Gastrocnemius medialis (tissue), 4 donors: ENCODE measurements around the gene TMEM106C. TPM values are rescaled to one million over a fixed set of nuclear protein-coding genes. Genes with fewer than 3 reads are reported as not detected.

ENCODE experiments used
- ATAC-seq, 2 donors: fragments of 150-250 bp; one replicate each; pipeline ENCODE4 v1.9.1; 2016
- DNase-seq, 2 donors: peaks; one replicate each; pipeline ENCODE4 v3.0.0-alpha.2; 2019
- H3K27ac ChIP-seq, 4 donors: fragments of 200-600 bp; sonication (generic); 1 replicate in 1 of 4; 2 replicates in 3 of 4; pipeline ENCODE4 v1.5.1; 2016 to 2018; ENCODE audit warnings: mild to moderate bottlenecking in 2 of 4, moderate library complexity in 1 of 4
- H3K27me3 ChIP-seq, 3 donors: fragments of 200-600 bp; sonication (generic) in 2 of 3; 1 replicate in 1 of 3; 2 replicates in 2 of 3; pipeline versions ENCODE4 v1.5.1 to v1.6.0; 2016 to 2019; ENCODE audit warnings: mild to moderate bottlenecking in 1 of 3, moderate library complexity in 1 of 3
- H3K36me3 ChIP-seq, 2 donors: fragments of 200-600 bp; sonication (generic) in 1 of 2; one replicate each; pipeline ENCODE4 v1.5.1; 2017 to 2018
- H3K4me1 ChIP-seq, 2 donors: fragments of 200-600 bp; sonication (generic) in 1 of 2; one replicate each; pipeline ENCODE4 v1.5.1; 2016 to 2017; ENCODE audit warnings: mild to moderate bottlenecking in 2 of 2
- H3K4me3 ChIP-seq, 4 donors: fragments of 200-600 bp; sonication (generic) in 3 of 4; 1 replicate in 1 of 4; 2 replicates in 3 of 4; pipeline ENCODE4 v1.5.1; 2016 to 2019; ENCODE audit warnings: mild to moderate bottlenecking in 2 of 4
- H3K9me3 ChIP-seq, 3 donors: fragments of 200-600 bp; sonication (generic) in 2 of 3; 1 replicate in 1 of 3; 2 replicates in 2 of 3; pipeline ENCODE4 v1.5.1; 2016 to 2019
- POLR2A ChIP-seq, 2 donors: fragments of 450-650 bp; IDR thresholded peaks; one replicate each; pipeline ENCODE4 v1.6.1; 2017; ENCODE audit warnings: antibody characterized with exemption in 2 of 2, mild to moderate bottlenecking in 2 of 2, moderate library complexity in 2 of 2
- in situ Hi-C, 4 donors: fragments of 200-750 bp; cut with MboI; loops; one replicate each; pipeline versions ENCODE4 v1.15.0 to v1.8.0; 2017; ENCODE audit warnings: low sequenced_read_pairs in 4 of 4
- intact Hi-C: fragments of 100-400 bp; cut with DNase I; formaldehyde crosslinking; loops from one replicate; pipeline ENCODE4 v1.15.1; 2023; ENCODE audit warnings: low total_unique reads
- total RNA-seq, 4 donors: library from RNA; depleted of rRNA; stranded (reverse); fragments of >200 nt; gene quantifications; one replicate each; pipeline versions ENCODE4 v1.1.0 to v1.2.3, GENCODE V29; 2016
- TF ChIP-seq, protein P1 (sequence below), 5 experiments: fragments of 450-650 bp in 3 of 5; fragments of 200-600 bp in 2 of 5; sonication (generic) in 2 of 5; IDR thresholded peaks in 4 of 5; conservative IDR thresholded peaks in 1 of 5; 1 replicate in 4 of 5; 2 replicates in 1 of 5; pipeline ENCODE4 v1.5.1; 2016 to 2019; ENCODE audit warnings: antibody characterized with exemption in 5 of 5, mild to moderate bottlenecking in 3 of 5, moderate library complexity in 3 of 5

The TMEM106C gene
- total RNA-seq, 4 donors from 2014 or later, result 11.8 to 27.1 (median 24.8) TPM

GRCh38 chr12:48015954-48016353, 52.6 kb downstream of the TMEM106C start:
- in situ Hi-C loops, result no loop called here
- ATAC-seq (no peak), DNase-seq (no peak)
- no peak overlapping the region for H3K27ac ChIP-seq
- intact Hi-C loops, result no loop called here
- no peaks in the 10 kb centered on the region for H3K27me3 ChIP-seq
- H3K9me3 ChIP-seq, result no peaks in the 10 kb centered on the region
- H3K36me3 ChIP-seq, result no peaks in the 10 kb centered on the region
- no peak for TF ChIP-seq POLR2A (IDR thresholded peaks at IDR 0.05)
- TF ChIP-seq, protein P1, sequence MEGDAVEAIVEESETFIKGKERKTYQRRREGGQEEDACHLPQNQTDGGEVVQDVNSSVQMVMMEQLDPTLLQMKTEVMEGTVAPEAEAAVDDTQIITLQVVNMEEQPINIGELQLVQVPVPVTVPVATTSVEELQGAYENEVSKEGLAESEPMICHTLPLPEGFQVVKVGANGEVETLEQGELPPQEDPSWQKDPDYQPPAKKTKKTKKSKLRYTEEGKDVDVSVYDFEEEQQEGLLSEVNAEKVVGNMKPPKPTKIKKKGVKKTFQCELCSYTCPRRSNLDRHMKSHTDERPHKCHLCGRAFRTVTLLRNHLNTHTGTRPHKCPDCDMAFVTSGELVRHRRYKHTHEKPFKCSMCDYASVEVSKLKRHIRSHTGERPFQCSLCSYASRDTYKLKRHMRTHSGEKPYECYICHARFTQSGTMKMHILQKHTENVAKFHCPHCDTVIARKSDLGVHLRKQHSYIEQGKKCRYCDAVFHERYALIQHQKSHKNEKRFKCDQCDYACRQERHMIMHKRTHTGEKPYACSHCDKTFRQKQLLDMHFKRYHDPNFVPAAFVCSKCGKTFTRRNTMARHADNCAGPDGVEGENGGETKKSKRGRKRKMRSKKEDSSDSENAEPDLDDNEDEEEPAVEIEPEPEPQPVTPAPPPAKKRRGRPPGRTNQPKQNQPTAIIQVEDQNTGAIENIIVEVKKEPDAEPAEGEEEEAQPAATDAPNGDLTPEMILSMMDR (IDR thresholded peaks at IDR 0.05 in 4 of 5, conservative IDR thresholded peaks at IDR 0.05 in 1 of 5), result no peak
- H3K4me3 ChIP-seq, result no peak overlapping the region
- no peaks in the 10 kb centered on the region for H3K4me1 ChIP-seq

GRCh38 chr12:48016373-48017020, 53.1 kb downstream of the TMEM106C start:
- Histone ChIP-seq H3K4me1 (no peaks in the 10 kb centered on the region), H3K27me3 (no peaks in the 10 kb centered on the region), H3K4me3 (no peak overlapping the region), H3K27ac (no peak overlapping the region), H3K36me3 (no peaks in the 10 kb centered on the region), H3K9me3 (no peaks in the 10 kb centered on the region)
- in situ Hi-C loops (no loop called here), intact Hi-C loops (no loop called here)
- TF ChIP-seq POLR2A (IDR thresholded peaks at IDR 0.05), result no peak
- TF ChIP-seq, protein P1 (IDR thresholded peaks at IDR 0.05 in 4 of 5, conservative IDR thresholded peaks at IDR 0.05 in 1 of 5), result no peak
- ATAC-seq (no peak), DNase-seq (no peak)

DNA sequence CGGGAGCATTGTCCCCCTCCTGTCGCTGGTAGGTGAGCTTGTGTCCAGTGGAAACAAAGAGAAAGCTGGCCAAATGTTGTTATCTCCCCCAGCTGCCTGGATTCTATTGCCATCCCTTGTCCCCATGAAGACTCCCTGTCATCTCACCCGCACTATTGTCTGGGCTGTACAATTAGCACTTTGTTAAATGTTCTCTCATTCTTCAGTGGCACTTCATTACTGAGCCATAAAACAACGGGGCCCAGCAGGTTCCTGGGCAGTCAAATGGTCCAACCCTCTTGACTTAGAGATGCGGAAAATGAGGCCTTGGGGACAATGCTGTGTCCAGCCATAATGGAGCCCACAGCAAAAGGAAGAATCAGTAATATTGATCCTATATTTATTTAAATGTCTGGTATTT, 54.1 kb downstream of the TMEM106C start:
- in situ Hi-C loops (no loop called here), intact Hi-C loops (no loop called here)
- Histone ChIP-seq H3K4me1 (no peaks in the 10 kb centered on the region), H3K36me3 (no peaks in the 10 kb centered on the region), H3K27me3 (no peaks in the 10 kb centered on the region), H3K9me3 (no peaks in the 10 kb centered on the region), H3K4me3 (no peak overlapping the region), H3K27ac (no peak overlapping the region)
- DNase-seq (no peak), ATAC-seq (no peak)
- TF ChIP-seq, protein P1 (IDR thresholded peaks at IDR 0.05 in 4 of 5, conservative IDR thresholded peaks at IDR 0.05 in 1 of 5), result no peak
- TF ChIP-seq POLR2A (IDR thresholded peaks at IDR 0.05), result no peak

GRCh38 chr12:48017921-48018617, 54.7 kb downstream of the TMEM106C start:
- DNase-seq (no peak), ATAC-seq (no peak)
- Histone ChIP-seq H3K27me3 (no peaks in the 10 kb centered on the region), H3K36me3 (no peaks in the 10 kb centered on the region), H3K9me3 (no peaks in the 10 kb centered on the region), H3K4me3 (no peak overlapping the region), H3K4me1 (peaks cover under 1 to 2% of the 10 kb centered on the region in 2 donors), H3K27ac (no peak overlapping the region)
- no peak for TF ChIP-seq POLR2A (IDR thresholded peaks at IDR 0.05)
- TF ChIP-seq, protein P1 (IDR thresholded peaks at IDR 0.05 in 4 of 5, conservative IDR thresholded peaks at IDR 0.05 in 1 of 5), result no peak
- in situ Hi-C loops (no loop called here), intact Hi-C loops (no loop called here)

Other genes with a start within 250 kb of the TMEM106C start
- gene ENDOU, start 238.1 kb upstream of the TMEM106C start, total RNA-seq, result under 1 TPM in 1 of 4 donors, not detected in 3; 0.16 TPM
- gene RAPGEF3, start 204.7 kb upstream of the TMEM106C start, total RNA-seq, result 10 to 100 TPM; 17.0 to 27.0 (median 22.3) TPM
- gene SLC48A1, start 190.4 kb upstream of the TMEM106C start, total RNA-seq, result 10 to 100 TPM; 28.3 to 62.6 (median 45.6) TPM
- 10 to 100 TPM; 12.2 to 27.1 (median 17.0) TPM for gene HDAC7, start 143.7 kb upstream of the TMEM106C start, total RNA-seq
- 1 to 10 TPM; 3.2 to 6.1 (median 4.4) TPM for gene VDR, start 58.6 kb upstream of the TMEM106C start, total RNA-seq
- not detected for gene COL2A1, start 40.9 kb downstream of the TMEM106C start, total RNA-seq
- 10 to 100 TPM in 3 of 4 donors, 1 to 10 TPM in 1; 8.7 to 19.1 (median 13.1) TPM for gene SENP1, start 142.5 kb downstream of the TMEM106C start, total RNA-seq
- gene PFKM, start 155.8 kb downstream of the TMEM106C start, total RNA-seq, result 1,000 to 10,000 TPM in 1 of 4 donors, 100 to 1,000 TPM in 3; 341 to 1,022 (median 763) TPM
- gene ASB8, start 193.9 kb downstream of the TMEM106C start, total RNA-seq, result 100 to 1,000 TPM; 134 to 359 (median 210) TPM
- gene CCDC184, start 220.0 kb downstream of the TMEM106C start, total RNA-seq, result 1 to 10 TPM in 2 of 4 donors, under 1 TPM in 2; 0.38 to 2.0 (median 1.1) TPM
- not detected for gene OR10AD1, start 239.7 kb downstream of the TMEM106C start, total RNA-seq